ENCODE measurements around the gene PHC1. TPM values are rescaled to one million over a fixed set of nuclear protein-coding genes. Genes with fewer than 3 reads are reported as not detected.
"Not testable (repeated sequence)": the region's sequence is repeated elsewhere in the genome, so short reads cannot be mapped to it uniquely, and the experiment has no call there.

The PHC1 gene
- total RNA-seq = 10 to 100 TPM; 51.7 to 71.2 (median 67.3) TPM

DNA sequence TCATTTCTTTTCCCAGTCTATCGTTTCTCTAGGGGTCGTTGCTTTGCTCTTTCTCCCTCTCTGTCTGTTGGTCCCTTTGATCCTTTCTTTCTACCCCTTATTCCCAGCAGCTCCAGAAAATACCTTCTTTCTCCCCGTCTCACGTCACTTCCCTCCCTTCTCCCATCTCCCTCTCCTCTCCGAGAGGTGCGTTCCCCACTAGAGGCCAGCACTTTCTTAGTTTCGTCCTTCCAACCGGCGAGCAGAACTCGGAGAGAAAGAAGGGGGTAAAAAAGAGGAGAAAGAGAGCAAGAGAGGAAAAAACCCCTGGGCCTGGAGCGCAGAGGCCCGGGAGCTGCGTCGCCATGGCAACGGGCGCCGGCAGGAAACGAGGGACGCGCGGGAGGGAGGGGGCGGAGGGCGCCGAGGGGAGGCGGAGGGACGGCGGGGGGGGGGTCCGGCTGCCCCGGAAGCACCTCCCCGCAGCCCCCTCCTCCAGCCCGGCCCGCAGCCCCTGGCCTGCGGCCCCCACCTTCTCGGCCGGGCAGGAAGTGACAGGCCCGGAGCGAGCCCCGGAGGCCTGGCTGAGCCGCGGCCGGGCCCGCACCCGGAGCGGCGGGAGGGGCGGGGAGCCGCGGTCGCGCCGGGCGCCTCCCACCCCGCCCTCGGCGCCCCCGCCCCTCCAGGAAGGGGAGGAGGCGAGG, at the start of gene PHC1:
PHC1 (plus strand) TSS at position 477 of the 683 bp plus-strand sequence. CDS start 3,169 bp downstream, outside the sequence.
- 0 to 1% methylated on average over 18 of the region's 57 CpGs for WGBS, 2 donors
- H3K27me3 ChIP-seq; intact Hi-C loops (cut with DNase I); H3K36me3 ChIP-seq; H3K9me3 ChIP-seq: not testable (repeated sequence)
- peak in 1 of 2 donors; percentile 27 for TF ChIP-seq POLR2A (IDR thresholded peaks at IDR 0.05)
- TF ChIP-seq, protein P1, sequence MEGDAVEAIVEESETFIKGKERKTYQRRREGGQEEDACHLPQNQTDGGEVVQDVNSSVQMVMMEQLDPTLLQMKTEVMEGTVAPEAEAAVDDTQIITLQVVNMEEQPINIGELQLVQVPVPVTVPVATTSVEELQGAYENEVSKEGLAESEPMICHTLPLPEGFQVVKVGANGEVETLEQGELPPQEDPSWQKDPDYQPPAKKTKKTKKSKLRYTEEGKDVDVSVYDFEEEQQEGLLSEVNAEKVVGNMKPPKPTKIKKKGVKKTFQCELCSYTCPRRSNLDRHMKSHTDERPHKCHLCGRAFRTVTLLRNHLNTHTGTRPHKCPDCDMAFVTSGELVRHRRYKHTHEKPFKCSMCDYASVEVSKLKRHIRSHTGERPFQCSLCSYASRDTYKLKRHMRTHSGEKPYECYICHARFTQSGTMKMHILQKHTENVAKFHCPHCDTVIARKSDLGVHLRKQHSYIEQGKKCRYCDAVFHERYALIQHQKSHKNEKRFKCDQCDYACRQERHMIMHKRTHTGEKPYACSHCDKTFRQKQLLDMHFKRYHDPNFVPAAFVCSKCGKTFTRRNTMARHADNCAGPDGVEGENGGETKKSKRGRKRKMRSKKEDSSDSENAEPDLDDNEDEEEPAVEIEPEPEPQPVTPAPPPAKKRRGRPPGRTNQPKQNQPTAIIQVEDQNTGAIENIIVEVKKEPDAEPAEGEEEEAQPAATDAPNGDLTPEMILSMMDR (IDR thresholded peaks at IDR 0.05) = peak in 4 of 6 experiments; percentile 31 to 54 (median 41)
- Histone ChIP-seq H3K4me3 (replicated peaks in 1 of 3) (peak within 1 kb of the TSS; percentile 19 to 52 (median 38)), H3K27ac (peak within 1 kb of the TSS; percentile 69 to 88 (median 86)), H3K4me1 (peaks cover 16 to 19% of the 10 kb centered on the region in 2 donors)
- DNase-seq = peak; percentile 78 to 87

- DNase-seq = no peak
- Histone ChIP-seq H3K27me3 (no peaks in the 10 kb centered on the region), H3K9me3 (no peaks in the 10 kb centered on the region), H3K4me1 (no peaks in the 10 kb centered on the region), H3K27ac (no peak overlapping the region), H3K36me3 (no peaks in the 10 kb centered on the region), H3K4me3 (replicated peaks in 1 of 3) (no peak overlapping the region)
- 89 to 91% methylated on average over 2 of the region's 2 CpGs for WGBS, 2 donors
- TF ChIP-seq, protein P1 (IDR thresholded peaks at IDR 0.05) = no peak
- TF ChIP-seq POLR2A (IDR thresholded peaks at IDR 0.05) = no peak
- intact Hi-C loops (cut with DNase I) = no loop called here
Measured at GRCh38 chr12:8866429-8866828, 47.9 kb upstream of the PHC1 start.

DNA sequence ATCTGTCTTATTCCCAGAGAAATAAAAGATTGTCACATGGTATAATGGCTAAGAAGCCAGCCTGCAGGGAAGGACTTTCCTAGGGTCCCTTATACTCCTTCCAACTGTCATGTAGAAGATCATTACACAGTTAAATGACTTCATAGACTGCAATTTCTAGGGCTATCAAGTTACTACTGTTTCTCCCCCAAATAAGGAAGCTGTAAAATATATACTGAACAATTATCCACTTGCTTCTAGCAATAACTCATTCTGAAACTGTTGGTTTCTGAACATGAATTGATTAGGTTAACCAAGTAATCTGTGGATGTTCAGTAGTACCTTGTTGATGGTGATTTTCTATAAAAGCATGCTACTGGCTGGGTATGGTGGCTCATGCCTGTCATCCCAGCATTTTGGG, 47.3 kb upstream of the PHC1 start:
- Histone ChIP-seq H3K4me1 (no peaks in the 10 kb centered on the region), H3K27me3 (no peaks in the 10 kb centered on the region), H3K27ac (no peak overlapping the region), H3K36me3 (no peaks in the 10 kb centered on the region), H3K9me3 (no peaks in the 10 kb centered on the region), H3K4me3 (replicated peaks in 1 of 3) (no peak overlapping the region)
- DNase-seq = no peak
- intact Hi-C loops (cut with DNase I) = no loop called here
- no peak for TF ChIP-seq POLR2A (IDR thresholded peaks at IDR 0.05)
- TF ChIP-seq, protein P1 (IDR thresholded peaks at IDR 0.05) = no peak

DNA sequence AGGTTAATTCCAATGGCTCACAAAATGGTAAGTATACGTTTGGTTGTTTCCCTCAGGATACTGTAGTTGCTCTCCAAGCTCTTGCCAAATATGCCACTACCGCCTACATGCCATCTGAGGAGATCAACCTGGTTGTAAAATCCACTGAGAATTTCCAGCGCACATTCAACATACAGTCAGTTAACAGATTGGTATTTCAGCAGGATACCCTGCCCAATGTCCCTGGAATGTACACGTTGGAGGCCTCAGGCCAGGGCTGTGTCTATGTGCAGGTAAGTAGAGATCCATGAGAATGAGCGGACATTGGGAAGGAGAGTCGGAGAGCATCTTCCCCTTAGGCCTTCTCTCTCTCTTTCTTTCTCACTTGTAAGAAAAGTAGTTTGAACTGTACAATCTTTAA, 46.5 kb upstream of the PHC1 start:
- H3K9me3 ChIP-seq = no peaks in the 10 kb centered on the region
- no peak overlapping the region for H3K27ac ChIP-seq
- H3K36me3 ChIP-seq = no peaks in the 10 kb centered on the region
- no peaks in the 10 kb centered on the region for H3K27me3 ChIP-seq
- TF ChIP-seq POLR2A (IDR thresholded peaks at IDR 0.05) = no peak
- TF ChIP-seq, protein P1 (IDR thresholded peaks at IDR 0.05) = no peak
- no peak for DNase-seq
- intact Hi-C loops (cut with DNase I) = no loop called here
- no peak overlapping the region for H3K4me3 ChIP-seq (replicated peaks in 1 of 3)
- no peaks in the 10 kb centered on the region for H3K4me1 ChIP-seq
- 89 to 92% methylated on average over 6 of the region's 6 CpGs for WGBS, 2 donors

GRCh38 chr12:8870586-8870985, 43.7 kb upstream of the PHC1 start:
- no peak for TF ChIP-seq POLR2A (IDR thresholded peaks at IDR 0.05)
- TF ChIP-seq, protein P1 (IDR thresholded peaks at IDR 0.05) = no peak

More at GRCh38 chr12:8870586-8870985, 43.7 kb upstream of the PHC1 start:
- Histone ChIP-seq H3K9me3 (no peaks in the 10 kb centered on the region), H3K27ac (no peak overlapping the region), H3K4me3 (replicated peaks in 1 of 3) (no peak overlapping the region), H3K36me3 (no peaks in the 10 kb centered on the region), H3K4me1 (no peaks in the 10 kb centered on the region), H3K27me3 (no peaks in the 10 kb centered on the region)
- intact Hi-C loops (cut with DNase I) = no loop called here
- 79 to 92% methylated on average over 1 of the region's 1 CpG for WGBS, 2 donors
- DNase-seq = no peak

Measured in thyroid gland (tissue), 4 donors.